SK-N-MC (cell line): Measurements from ENCODE around the gene LTB.

Source experiments
- DNase-seq: peaks from one replicate; pipeline ENCODE4 v3.0.0-alpha.2; 2011; ENCODE audit warnings: low read depth, low spot score
- H3K27ac ChIP-seq: fragments of 200-600 bp; sonication (generic); 2 replicates; pipeline ENCODE4 v1.5.1; 2016; ENCODE audit warnings: mixed run types
- H3K36me3 ChIP-seq: fragments of 200-600 bp; sonication (generic); 2 replicates; pipeline ENCODE4 v1.6.1; 2017; ENCODE audit warnings: antibody characterized with exemption, low read length, mixed read lengths; ENCODE audit not compliant: insufficient read depth
- H3K4me3 ChIP-seq: fragments of 200-600 bp; sonication (generic); 2 replicates; pipeline ENCODE4 v1.5.1; 2016
- H3K9ac ChIP-seq: fragments of 200-600 bp; sonication (generic); 2 replicates; pipeline ENCODE4 v1.8.0; 2017; ENCODE audit warnings: mixed run types, mixed read lengths; ENCODE audit not compliant: insufficient read length
- H3K9me3 ChIP-seq: fragments of 200-600 bp; sonication (generic); 2 replicates; pipeline ENCODE4 v1.6.1; 2017; ENCODE audit warnings: low read depth, mild to moderate bottlenecking, antibody characterized with exemption, low read length, moderate library complexity, mixed read lengths
- EZH2 ChIP-seq: fragments of 200-600 bp; sonication (generic); IDR thresholded peaks from one replicate; pipeline ENCODE4 v1.6.1; 2017; ENCODE audit warnings: antibody characterized with exemption
- FOXP2 ChIP-seq: optimal IDR thresholded peaks from 2 replicates; pipeline ENCODE3; 2011; ENCODE audit warnings: mild to moderate bottlenecking, moderate library complexity; ENCODE audit not compliant: insufficient read depth; ENCODE audit errors: extremely low read length, control extremely low read depth
- POLR2AphosphoS5 ChIP-seq: IDR thresholded peaks from 2 replicates; pipeline ENCODE4 v1.6.1; 2012; ENCODE audit warnings: mild to moderate bottlenecking, low read depth, low read length, borderline replicate concordance

The LTB gene

DNA sequence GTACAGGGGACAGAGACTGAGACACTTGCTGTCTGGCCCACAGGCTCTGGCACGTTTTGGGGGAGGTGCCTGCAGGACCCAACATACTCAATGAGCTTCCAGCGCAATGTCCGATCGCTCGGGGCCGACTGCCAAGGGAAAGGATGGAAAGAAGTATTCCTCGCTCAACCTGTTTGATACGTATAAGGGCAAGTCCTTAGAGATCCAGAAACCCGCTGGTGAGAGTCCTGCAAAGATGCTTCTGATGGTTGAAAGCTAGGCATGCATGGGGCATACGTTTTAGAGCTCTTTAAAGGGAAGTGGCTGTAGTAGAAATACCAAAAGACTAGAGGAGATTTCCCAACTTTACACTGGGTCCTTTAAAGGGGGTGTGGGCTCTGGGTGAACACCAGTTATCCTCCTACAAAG is 40.5 kb upstream of the LTB start:
- DNase-seq, result no peak
- Histone ChIP-seq H3K4me3 (peak overlapping the region; percentile 100), H3K9me3 (no peaks in the 10 kb centered on the region), H3K27ac (peak overlapping the region; percentile 98; the same call in 1 of the 2 replicates), H3K36me3 (peaks cover 65% of the 10 kb centered on the region), H3K9ac (peak overlapping the region; percentile 99)
- no peak for TF ChIP-seq FOXP2
- TF ChIP-seq EZH2, result no peak
- no peak for TF ChIP-seq POLR2AphosphoS5

GRCh38 chr6:31621991-31622390 is 39.8 kb upstream of the LTB start:
- TF ChIP-seq EZH2, result no peak
- TF ChIP-seq FOXP2, result no peak
- TF ChIP-seq POLR2AphosphoS5, result no peak
- peak overlapping the region; percentile 99 for H3K9ac ChIP-seq
- peaks cover 58% of the 10 kb centered on the region for H3K36me3 ChIP-seq
- H3K27ac ChIP-seq, result peak overlapping the region; percentile 98
- no peaks in the 10 kb centered on the region for H3K9me3 ChIP-seq
- DNase-seq, result no peak
- peak overlapping the region; percentile 100 for H3K4me3 ChIP-seq

GRCh38 chr6:31621320-31621939 is 39.2 kb upstream of the LTB start:
- Histone ChIP-seq H3K4me3 (peak overlapping the region; percentile 100), H3K27ac (peak overlapping the region; percentile 98), H3K9me3 (no peaks in the 10 kb centered on the region), H3K36me3 (peaks cover 52% of the 10 kb centered on the region), H3K9ac (peak overlapping the region; percentile 99)
- TF ChIP-seq POLR2AphosphoS5, result no peak
- TF ChIP-seq EZH2, result no peak
- no peak for TF ChIP-seq FOXP2
- no peak for DNase-seq

DNA sequence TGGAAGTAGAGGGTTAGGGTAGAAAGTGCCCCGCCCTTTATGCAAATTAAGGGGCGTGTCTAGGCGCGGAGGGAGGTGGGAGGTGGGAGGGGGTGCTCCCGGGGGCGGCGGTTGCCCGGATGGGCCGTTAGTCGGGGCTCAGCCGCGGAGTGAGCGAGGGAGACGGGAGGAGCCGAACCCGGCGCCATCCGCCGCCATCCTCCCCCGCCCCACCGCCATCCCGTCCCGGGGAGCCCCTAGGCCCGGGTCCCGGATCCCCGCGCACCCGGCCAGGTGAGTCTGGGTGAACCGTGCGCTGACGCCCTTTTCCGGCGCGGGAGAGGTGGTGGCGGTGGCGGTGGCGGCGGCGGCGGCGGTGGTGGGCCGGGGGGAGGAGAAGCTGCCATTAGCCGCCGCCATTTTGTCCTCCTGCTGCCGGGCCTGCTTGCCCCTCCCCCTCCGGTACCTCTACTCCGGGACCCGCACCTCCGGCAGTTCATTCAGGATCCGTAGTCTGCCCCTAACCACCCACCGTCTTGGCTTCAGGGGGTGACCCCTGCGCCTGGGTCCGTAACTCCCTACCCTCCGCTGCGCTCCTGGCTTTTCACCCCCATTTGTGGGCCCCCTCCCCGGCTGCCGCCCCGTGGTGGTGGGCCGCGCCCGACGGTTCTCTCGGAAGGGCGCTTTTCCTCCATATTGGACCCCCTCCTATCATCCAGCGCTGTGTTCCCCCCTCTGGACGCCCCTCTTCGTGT is 38.5 kb upstream of the LTB start, which contains the start of gene PRRC2A:
Gene PRRC2A (plus strand): TSS at position 130 of the 734 bp plus-strand sequence. CDS start 2,075 bp downstream, outside the sequence.
- no peaks in the 10 kb centered on the region for H3K9me3 ChIP-seq
- TF ChIP-seq POLR2AphosphoS5 (peak; percentile 66), EZH2 (no peak), FOXP2 (no peak)
- DNase-seq, result no peak
- H3K9ac ChIP-seq, result peak within 1 kb of the TSS; percentile 99
- H3K36me3 ChIP-seq, result peaks cover 45% of the 10 kb centered on the region
- H3K27ac ChIP-seq, result peak within 1 kb of the TSS; percentile 99
- H3K4me3 ChIP-seq, result peak within 1 kb of the TSS; percentile 100

- peak overlapping the region; percentile 99 for H3K27ac ChIP-seq
- peak overlapping the region; percentile 83 for H3K4me3 ChIP-seq
- peak overlapping the region; percentile 89 for H3K9ac ChIP-seq
- H3K36me3 ChIP-seq, result peaks cover 38% of the 10 kb centered on the region
- DNase-seq, result peak; percentile 98
- no peak for TF ChIP-seq EZH2
- TF ChIP-seq POLR2AphosphoS5, result peak; percentile 84
- TF ChIP-seq FOXP2, result peak; percentile 69
- H3K9me3 ChIP-seq, result no peaks in the 10 kb centered on the region
Observed at GRCh38 chr6:31619805-31620585, 37.8 kb upstream of the LTB start.

- no peak overlapping the region for H3K4me3 ChIP-seq
- no peak overlapping the region for H3K27ac ChIP-seq
- no peak overlapping the region for H3K9ac ChIP-seq
- no peak for TF ChIP-seq POLR2AphosphoS5
- no peak for TF ChIP-seq FOXP2
- TF ChIP-seq EZH2, result no peak
- H3K9me3 ChIP-seq, result no peaks in the 10 kb centered on the region
- DNase-seq, result no peak
- peaks cover 8% of the 10 kb centered on the region for H3K36me3 ChIP-seq
Observed at GRCh38 chr6:31617010-31617409, 34.8 kb upstream of the LTB start.

DNA sequence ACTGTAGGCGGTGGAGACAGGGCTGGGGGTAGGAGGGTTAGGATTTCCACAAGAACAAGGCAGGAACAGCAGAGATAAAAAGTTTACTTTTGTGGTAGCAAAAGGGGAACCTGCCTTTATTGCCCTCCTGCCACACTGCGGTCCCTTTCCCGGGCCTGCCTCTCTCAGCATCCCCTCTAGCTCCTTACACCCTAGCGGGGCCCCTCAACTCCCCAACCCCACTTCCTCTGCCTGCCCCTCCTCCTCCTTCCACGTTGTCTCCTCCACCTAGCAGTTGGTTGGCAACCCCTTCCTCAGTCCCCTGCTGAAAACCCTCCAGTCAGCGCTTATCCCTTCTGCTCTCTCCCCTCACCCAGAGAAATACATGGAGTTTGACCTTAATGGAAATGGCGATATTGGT is 33.5 kb upstream of the LTB start:
- Histone ChIP-seq H3K27ac (peak overlapping the region; percentile 63; the same call in 1 of the 2 replicates), H3K36me3 (no peaks in the 10 kb centered on the region), H3K4me3 (no peak overlapping the region), H3K9me3 (no peaks in the 10 kb centered on the region), H3K9ac (no peak overlapping the region)
- no peak for TF ChIP-seq POLR2AphosphoS5
- no peak for TF ChIP-seq FOXP2
- no peak for TF ChIP-seq EZH2
- no peak for DNase-seq
